HG02610 (cell line): ENCODE results near the gene RING1.

ENCODE experiments used
- ATAC-seq: cut with Tn5 transposase; IDR thresholded peaks from one replicate; pipeline ENCODE4 v1.9.1; 2021; ENCODE audit warnings: mild to moderate bottlenecking, moderate library complexity; ENCODE audit not compliant: unreplicated experiment

RING1 gene

GRCh38 chr6:33192105-33192646 is 16.1 kb upstream of the RING1 start, which contains the start of gene COL11A2:
Gene COL11A2, minus strand, starts transcription at chr6:33192467. Its CDS starts 227 bp downstream, at chr6:33192240.
- ATAC-seq: no peak

DNA sequence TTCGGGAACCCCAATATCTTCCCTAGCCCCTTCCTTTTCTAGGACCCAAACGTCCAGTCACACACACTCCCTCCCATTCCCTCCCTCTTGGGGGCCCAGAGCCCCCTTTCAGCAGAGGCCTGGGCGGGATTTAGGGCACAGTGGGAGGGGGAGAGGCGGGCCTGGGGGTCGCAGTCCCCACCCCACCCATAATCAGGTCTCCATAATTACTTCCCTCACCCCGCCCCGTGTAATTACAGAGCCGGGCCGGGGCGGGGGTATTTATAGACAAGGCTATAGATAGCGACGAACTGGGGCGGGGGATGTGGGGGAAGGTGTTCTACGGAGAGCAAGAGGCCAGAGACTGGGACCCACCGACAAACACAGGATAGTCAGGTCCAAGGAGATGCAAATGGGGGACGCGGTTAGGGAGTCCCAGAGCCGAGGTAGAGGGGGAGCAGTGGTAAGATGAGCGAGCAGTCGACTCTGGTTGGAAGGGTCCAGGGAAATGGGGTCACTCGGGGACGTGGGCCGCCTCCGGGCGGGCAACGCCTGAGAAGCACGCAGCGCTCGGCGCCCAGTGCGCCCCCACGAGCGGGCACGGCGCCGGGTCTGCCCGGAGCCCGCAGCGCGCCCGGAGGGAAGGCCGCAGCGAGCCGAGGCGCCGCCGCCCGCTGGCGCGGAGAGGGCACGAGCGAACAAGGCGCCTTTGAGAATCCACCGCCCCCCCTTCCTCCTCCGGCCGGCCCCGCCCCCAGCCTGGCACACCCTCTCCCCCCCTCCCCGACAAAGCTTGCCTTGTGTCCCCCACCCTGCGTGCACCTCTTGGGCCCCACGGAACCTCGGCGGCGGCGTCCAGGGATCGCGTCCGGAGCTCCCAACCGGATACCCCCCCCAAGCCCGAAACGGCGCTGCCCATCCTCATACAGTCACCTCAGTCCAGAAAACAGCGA is 15.4 kb upstream of the RING1 start:
- no peak for ATAC-seq

DNA sequence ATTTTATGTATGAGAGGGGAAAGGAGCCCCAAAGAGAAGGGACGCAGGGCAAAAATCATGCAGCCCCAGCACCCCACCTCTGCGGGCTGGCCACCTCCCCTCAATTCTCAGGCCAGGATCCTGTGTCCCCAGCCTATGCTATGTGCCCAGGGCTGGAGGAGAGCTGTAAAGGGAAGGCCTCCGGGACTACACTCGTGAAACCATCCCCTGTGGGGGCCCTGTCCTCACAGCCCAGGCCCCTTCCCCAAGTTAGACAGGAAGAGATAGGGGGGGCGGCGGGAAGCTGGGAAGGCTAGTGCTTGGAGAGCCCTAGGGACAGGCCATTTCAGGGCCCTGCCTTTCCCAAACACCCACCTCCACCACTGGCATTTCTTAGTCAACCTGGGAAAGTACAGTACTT is 14.7 kb upstream of the RING1 start:
- ATAC-seq: no peak

DNA sequence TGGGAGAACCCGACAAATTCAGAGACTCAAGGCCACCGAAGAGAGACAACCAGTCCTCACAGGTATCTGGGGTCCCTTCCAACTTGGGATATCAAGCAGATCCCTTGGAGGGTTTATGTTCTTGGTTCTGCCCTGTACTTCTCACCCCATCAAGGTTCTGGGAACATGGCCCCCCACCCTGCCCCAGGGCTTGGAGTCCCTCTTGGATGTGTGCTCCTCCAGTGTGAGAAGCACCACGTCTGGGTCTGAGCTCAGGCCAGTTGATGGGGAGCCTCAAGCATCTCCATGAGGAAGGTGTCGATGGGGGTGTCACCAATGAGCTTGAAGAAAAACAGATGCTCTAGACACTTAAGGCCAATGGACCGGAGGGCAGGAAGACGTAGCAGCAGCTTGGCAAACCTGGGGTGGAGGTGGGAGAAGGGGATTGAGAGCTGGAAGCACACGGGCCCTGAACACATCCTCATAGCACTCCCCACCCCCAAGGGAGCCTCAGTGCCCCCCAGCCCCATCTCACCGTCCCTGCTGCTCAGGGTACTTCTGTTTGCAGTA is 13.8 kb upstream of the RING1 start:
- ATAC-seq: no peak

DNA sequence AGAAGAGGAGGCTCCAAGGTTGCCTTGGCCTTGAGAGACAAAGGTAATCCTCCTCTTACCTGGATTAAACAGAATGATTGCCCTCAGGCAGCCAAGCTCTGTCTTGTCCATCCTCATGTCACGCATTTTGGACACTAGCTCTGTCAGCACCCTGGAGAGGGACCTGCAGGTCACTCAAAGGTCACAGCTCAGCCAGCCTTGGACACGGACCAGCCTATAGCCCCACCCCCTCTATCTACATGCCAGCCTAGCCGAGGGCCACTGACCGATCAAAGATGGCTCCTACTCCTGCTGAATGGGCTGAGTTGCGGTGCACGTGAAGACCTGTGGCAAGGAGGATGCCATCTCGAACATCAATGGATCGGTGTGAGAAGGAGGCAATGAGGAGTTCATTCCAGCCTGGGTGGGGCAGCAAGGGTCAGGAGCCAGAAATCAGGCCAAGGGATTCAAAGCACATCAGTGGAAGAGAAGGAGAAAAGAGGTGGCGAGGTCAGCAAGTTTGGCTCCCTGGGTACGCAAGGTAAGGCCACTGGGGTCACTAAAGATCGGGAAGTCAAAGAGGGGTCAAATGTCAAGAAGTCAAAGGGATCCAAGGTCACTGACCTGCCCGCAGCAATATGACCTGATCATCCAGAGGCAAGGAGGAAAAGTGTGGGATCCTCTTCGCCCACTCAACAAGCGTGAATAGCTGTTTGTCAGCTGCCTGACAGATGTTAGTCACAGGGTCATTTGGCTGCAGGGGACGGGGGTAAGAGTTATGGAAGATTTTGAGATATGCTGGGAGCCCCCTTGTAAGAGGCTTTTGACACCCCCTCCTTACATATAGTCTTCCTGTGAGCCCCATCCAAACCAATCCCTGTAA is 12.8 kb upstream of the RING1 start:
- ATAC-seq: no peak

- no peak for ATAC-seq
Observed at GRCh38 chr6:33197431-33198048, 10.8 kb upstream of the RING1 start.

GRCh38 chr6:33198159-33198852 is 10.0 kb upstream of the RING1 start:
- ATAC-seq: no peak

DNA sequence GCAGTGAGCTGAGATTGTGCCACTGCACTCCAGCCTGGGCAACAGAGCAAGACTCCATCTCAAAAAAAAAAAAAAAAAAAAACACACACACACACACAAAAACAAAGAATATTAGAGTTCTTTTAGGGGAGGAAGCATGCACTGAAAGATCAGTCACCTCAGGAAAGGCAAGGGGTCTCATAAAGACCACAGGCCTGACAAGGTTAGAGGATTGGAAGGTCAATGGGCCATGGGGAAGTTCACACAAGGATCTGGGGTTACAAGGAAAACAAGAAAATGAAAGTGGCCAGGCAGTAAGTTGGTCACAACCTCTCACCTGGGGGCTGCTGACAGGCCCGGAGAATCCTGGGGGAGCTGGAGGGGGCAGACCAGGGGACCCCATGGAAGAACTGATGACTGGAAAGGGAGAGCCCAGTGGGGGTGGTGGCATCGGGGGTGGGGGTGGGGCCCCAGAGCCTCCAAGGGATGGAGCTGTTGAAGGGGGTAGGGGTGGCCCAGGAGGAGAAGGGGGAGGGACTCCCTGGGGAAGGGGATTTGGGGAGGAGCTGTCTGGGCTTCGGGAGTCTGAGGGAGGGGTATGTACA is 9.4 kb upstream of the RING1 start:
- ATAC-seq: no peak

DNA sequence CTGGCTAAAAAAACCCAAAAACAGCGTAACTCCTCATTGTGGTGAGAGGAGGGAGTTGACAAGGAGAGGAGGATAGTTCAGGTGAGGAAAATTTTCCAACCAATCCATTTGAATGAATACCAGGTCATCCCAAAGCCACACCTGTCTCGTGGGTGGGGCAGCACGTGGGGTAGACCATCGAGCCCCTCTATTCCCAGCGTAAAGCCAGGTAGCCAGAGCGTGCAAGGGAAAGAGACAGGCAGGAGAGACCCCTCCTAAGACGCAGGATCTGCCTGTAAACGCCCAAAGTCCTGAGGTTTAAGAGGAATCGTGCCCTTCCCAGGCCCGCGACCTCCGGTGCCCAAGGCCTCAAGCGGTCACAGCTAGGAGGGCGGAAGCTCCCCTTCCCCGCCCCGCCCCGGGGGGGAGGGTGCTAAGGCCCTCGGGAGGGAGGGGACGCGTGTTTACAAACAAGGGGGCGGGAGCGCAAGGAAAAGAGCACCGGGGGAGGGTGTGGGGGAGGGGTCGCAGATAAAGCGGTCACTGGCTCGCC is 8.5 kb upstream of the RING1 start:
- ATAC-seq: peak; percentile 16

DNA sequence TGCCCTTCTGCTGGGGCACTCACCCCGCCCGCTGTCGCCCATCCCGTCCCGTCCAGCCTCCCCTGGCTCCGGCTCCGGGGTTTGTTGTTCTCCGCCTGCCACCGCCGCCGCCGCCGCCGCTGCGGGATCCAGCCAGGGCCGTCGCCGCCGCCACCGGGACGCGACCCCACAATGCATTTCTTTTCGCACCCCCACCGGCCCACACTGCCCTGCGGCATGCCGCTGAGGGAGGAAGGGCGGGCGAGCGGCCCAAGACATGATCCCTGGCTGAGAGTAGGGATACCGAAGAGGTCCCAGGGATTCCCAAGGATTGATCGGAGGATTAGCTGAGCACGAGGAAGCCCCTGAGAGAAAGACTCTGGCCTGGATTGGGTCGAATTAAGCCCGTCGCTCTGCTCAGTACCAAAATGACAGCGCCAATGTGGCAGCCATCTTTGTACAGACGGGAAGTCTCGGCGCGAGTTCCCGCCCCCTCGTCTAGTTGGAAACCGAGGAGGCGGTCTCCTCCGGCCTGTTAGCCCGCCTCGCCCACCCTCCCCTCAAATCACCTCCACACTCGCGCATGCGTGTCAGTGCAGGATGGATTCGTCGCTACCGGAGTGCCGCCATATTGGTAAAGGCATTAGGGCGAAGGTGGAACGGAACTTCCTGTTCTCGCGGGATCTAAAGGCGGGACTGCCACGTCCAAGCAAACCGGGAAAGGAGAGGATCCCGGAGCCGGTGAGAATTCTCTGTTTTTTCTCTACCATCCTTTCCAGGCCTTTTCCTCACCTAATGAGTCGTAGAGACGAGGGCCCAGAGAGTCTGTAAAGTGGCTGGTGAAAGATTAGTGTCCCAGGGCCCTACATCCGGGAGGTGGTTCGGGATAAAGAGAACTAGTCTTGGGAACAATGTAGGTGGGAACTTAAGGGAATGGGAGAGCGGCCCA is 7.8 kb upstream of the RING1 start, which contains the start of the genes RXRB and SLC39A7:
RXRB (minus strand) TSS at position 447 of the 928 bp plus-strand sequence; CDS start at position 258, 189 bp downstream.
SLC39A7 (plus strand) TSS at position 649 of the 928 bp plus-strand sequence. CDS start 379 bp downstream, outside the sequence.
- ATAC-seq: peak; percentile 59

GRCh38 chr6:33201147-33201545 is 7.2 kb upstream of the RING1 start:
- ATAC-seq: no peak

DNA sequence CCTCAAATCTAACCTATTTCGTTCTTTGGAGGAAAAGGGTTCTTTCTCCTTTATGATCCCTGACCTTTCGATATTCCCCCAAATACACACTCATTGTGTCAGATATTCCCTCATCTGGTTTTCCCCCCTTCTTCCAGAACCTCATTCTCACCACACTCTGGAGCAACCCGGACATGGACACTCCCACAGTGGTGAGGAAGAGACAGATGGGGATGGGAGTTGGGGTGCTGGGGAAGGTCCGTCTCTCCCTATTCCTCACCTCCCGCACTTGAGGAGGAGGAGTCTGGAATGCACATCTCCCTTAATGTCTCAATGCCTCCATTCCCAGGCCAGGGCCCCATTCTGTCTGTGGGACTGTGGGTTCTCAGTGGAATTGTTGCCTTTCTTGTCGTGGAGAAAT is 6.4 kb upstream of the RING1 start:
- ATAC-seq: no peak

GRCh38 chr6:33202799-33203198 is 5.5 kb upstream of the RING1 start:
- no peak for ATAC-seq

- ATAC-seq: no peak
Observed at GRCh38 chr6:33203443-33204164, 4.7 kb upstream of the RING1 start.

DNA sequence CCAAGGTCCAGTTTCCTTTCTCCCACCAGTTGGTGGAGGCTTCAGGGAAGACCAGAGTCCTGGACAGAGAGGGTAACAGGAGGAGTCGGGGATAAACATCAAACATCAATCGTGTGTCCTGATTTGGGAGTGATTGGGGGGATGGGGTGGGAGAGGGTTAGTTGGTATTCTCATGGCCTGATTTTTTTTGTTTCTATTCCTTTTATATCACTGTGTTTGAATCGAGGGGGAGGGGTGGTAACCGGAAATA is 4.2 kb upstream of the RING1 start:
- no peak for ATAC-seq

- peak; percentile 54 for ATAC-seq
Observed at GRCh38 chr6:33204415-33205190, 3.7 kb upstream of the RING1 start, which contains the start of gene HSD17B8. Gene HSD17B8, plus strand, starts transcription at chr6:33204655. Its CDS starts 14 bp downstream, at chr6:33204669.
